ENCODE data around the gene CPSF7.

GRCh38 chr11:61416941-61417340, 12.8 kb downstream of the CPSF7 start:
- no peak for TF ChIP-seq EZH2phosphoT487 (IDR thresholded peaks at IDR 0.05; ENCODE audit: insufficient read depth, low read depth)
- TF ChIP-seq EZH2 (IDR thresholded peaks at IDR 0.05; ENCODE audit: insufficient read depth, poor library complexity, severe bottlenecking), result no peak
